Measurements from ENCODE around the gene PUDP.

GRCh38 chrX:7192871-7193270 is 44.9 kb upstream of the PUDP start:
- TF ChIP-seq CTCF (IDR thresholded peaks at IDR 0.05) = no peak
- TF ChIP-seq EP300 (IDR thresholded peaks at IDR 0.05) = no peak
